MM.1S (cell line): ENCODE measurements around the gene CCDC159.
"Not testable (repeated sequence)": the region's sequence is repeated elsewhere in the genome, so short reads cannot be mapped to it uniquely, and the experiment has no call there.

Experiments used
- DNase-seq: peaks from one replicate; pipeline ENCODE4 v3.0.0-alpha.2; 2015
- H2AFZ ChIP-seq: fragments of 300-600 bp; sonication (generic); 2 replicates; pipeline ENCODE4 v1.6.0; 2016; ENCODE audit warnings: antibody characterized with exemption, low read length
- H3F3A ChIP-seq: fragments of 300-600 bp; sonication (generic); 2 replicates; pipeline ENCODE4 v1.6.1; 2016; ENCODE audit warnings: mild to moderate bottlenecking, antibody characterized with exemption, low read length, moderate library complexity, mixed read lengths; ENCODE audit not compliant: insufficient read depth
- H3K27ac ChIP-seq: fragments of 300-600 bp; sonication (generic); 2 replicates; pipeline ENCODE4 v1.5.1; 2016; ENCODE audit warnings: mild to moderate bottlenecking, low read length
- H3K27me3 ChIP-seq: fragments of 300-600 bp; sonication (generic); replicated peaks from 2 replicates; pipeline ENCODE4 v1.6.0; 2016; ENCODE audit warnings: low read length; ENCODE audit not compliant: insufficient read depth
- H3K36me3 ChIP-seq: fragments of 300-600 bp; sonication (generic); replicated peaks from 2 replicates; pipeline ENCODE4 v1.6.1; 2016; ENCODE audit warnings: mild to moderate bottlenecking, low read length, mixed read lengths; ENCODE audit not compliant: insufficient read depth
- H3K4me1 ChIP-seq: fragments of 300-600 bp; sonication (generic); 2 replicates; pipeline ENCODE4 v1.6.1; 2016; ENCODE audit warnings: low read length, mixed read lengths
- H3K4me2 ChIP-seq: fragments of 300-600 bp; sonication (generic); 2 replicates; pipeline ENCODE4 v1.6.0; 2016; ENCODE audit warnings: low read depth, low read length
- H3K4me3 ChIP-seq: fragments of 300-600 bp; sonication (generic); 2 replicates; pipeline ENCODE4 v1.5.1; 2016; ENCODE audit warnings: low read length, mixed read lengths
- H3K79me2 ChIP-seq: fragments of 300-600 bp; sonication (generic); 2 replicates; pipeline ENCODE4 v1.6.1; 2016; ENCODE audit warnings: mixed run types, low read length, mixed read lengths
- H3K9ac ChIP-seq: fragments of 300-600 bp; sonication (generic); 2 replicates; pipeline ENCODE4 v1.6.1; 2016; ENCODE audit warnings: low read length, mixed read lengths
- H3K9me2 ChIP-seq: fragments of 300-600 bp; sonication (generic); replicated peaks from 2 replicates; pipeline ENCODE4 v1.6.1; 2016; ENCODE audit warnings: mild to moderate bottlenecking, low read length, mixed read lengths; ENCODE audit not compliant: insufficient read depth
- H3K9me3 ChIP-seq: fragments of 300-600 bp; sonication (generic); replicated peaks from 2 replicates; pipeline ENCODE4 v1.6.1; 2016; ENCODE audit warnings: mild to moderate bottlenecking, low read length, mixed read lengths; ENCODE audit not compliant: insufficient read depth
- H4K20me1 ChIP-seq: fragments of 300-600 bp; sonication (generic); 2 replicates; pipeline ENCODE4 v1.6.1; 2016; ENCODE audit warnings: mild to moderate bottlenecking, low read length, moderate library complexity, mixed read lengths; ENCODE audit not compliant: insufficient read depth
- EZH2 ChIP-seq: fragments of 300-600 bp; sonication (generic); optimal IDR thresholded peaks from 2 replicates; pipeline ENCODE3; 2017; ENCODE audit warnings: low read depth, mild to moderate bottlenecking, antibody characterized with exemption, low read length, mixed read lengths
- EZH2phosphoT487 ChIP-seq: fragments of 300-600 bp; sonication (generic); IDR thresholded peaks from 2 replicates; pipeline ENCODE4 v1.6.1; 2018; ENCODE audit warnings: antibody characterized with exemption, low read length
- TF ChIP-seq, protein P1 (sequence below): fragments of 300-600 bp; sonication (generic); IDR thresholded peaks from 2 replicates; pipeline ENCODE4 v1.5.1; 2016; ENCODE audit warnings: antibody characterized with exemption, low read length, mixed read lengths

Gene CCDC159

DNA sequence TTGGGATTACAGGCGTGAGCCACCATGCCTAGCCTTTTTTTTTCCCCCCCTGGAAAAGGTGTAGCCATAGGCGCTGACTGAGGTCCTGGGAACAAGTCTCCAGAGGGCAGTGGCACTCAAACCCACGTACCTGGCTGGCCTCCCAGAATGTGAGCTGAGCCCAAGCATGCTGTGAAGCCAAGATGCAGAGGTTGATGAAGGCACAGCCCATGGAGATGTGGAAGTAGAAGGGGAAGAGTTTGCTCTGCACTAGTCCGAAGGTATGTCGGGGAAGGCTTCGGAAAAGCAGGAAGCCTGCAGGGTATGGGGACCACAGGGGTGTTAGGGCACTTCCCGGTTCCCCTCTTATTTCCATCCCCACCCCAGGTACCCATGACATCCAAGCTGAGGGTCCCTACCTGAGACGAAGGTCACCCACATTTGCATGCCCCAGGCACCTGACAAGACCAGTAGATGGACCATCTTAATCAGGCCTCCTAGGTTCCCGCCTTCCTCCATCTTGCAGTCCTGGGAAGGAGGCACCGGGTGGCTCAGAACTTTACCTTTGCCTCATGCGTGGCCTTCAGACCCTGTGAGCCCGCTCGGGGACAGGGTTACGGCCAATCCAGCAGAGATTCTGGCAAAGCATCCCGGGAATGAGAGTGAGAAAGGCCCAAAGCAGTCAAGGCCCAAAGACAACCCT, 1.1 kb upstream of the CCDC159 start:
- Histone ChIP-seq H3K9me2 (no peaks in the 10 kb centered on the region), H3K79me2 (no peaks in the 10 kb centered on the region), H3K4me1 (0 out of 2 replicates have a peak, but pooled peaks cover 4% of the 10 kb centered on the region), H3F3A (peaks cover 6% of the 10 kb centered on the region; the same call in 1 of the 2 replicates), H4K20me1 (no peaks in the 10 kb centered on the region), H3K27ac (no peak overlapping the region), H3K9ac (peak overlapping the region; percentile 67; the same call in 1 of the 2 replicates), H3K4me2 (peak overlapping the region; percentile 82), H3K36me3 (no peaks in the 10 kb centered on the region), H3K27me3 (no peaks in the 10 kb centered on the region), H3K9me3 (no peaks in the 10 kb centered on the region), H2AFZ (peak overlapping the region; percentile 93), H3K4me3 (peak overlapping the region; percentile 84)
- no peak for DNase-seq
- no peak for TF ChIP-seq EZH2
- no peak for TF ChIP-seq EZH2phosphoT487
- TF ChIP-seq, protein P1, sequence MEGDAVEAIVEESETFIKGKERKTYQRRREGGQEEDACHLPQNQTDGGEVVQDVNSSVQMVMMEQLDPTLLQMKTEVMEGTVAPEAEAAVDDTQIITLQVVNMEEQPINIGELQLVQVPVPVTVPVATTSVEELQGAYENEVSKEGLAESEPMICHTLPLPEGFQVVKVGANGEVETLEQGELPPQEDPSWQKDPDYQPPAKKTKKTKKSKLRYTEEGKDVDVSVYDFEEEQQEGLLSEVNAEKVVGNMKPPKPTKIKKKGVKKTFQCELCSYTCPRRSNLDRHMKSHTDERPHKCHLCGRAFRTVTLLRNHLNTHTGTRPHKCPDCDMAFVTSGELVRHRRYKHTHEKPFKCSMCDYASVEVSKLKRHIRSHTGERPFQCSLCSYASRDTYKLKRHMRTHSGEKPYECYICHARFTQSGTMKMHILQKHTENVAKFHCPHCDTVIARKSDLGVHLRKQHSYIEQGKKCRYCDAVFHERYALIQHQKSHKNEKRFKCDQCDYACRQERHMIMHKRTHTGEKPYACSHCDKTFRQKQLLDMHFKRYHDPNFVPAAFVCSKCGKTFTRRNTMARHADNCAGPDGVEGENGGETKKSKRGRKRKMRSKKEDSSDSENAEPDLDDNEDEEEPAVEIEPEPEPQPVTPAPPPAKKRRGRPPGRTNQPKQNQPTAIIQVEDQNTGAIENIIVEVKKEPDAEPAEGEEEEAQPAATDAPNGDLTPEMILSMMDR: no peak

GRCh38 chr19:11347546-11348039, 1.3 kb downstream of the CCDC159 start:
- Histone ChIP-seq H3K27ac (no peak overlapping the region), H3F3A (peaks cover 6% of the 10 kb centered on the region; the same call in 1 of the 2 replicates), H3K4me1 (0 out of 2 replicates have a peak, but pooled peaks cover 4% of the 10 kb centered on the region), H3K27me3 (0 out of 2 replicates have a peak, but pooled peaks cover 4% of the 10 kb centered on the region), H2AFZ (no peak overlapping the region), H3K36me3 (no peaks in the 10 kb centered on the region), H3K9me2 (no peaks in the 10 kb centered on the region), H3K9ac (no peak overlapping the region), H3K4me2 (no peak overlapping the region), H4K20me1 (no peaks in the 10 kb centered on the region), H3K79me2 (no peaks in the 10 kb centered on the region), H3K4me3 (no peak overlapping the region), H3K9me3 (no peaks in the 10 kb centered on the region)
- TF ChIP-seq, protein P1: no peak
- no peak for TF ChIP-seq EZH2phosphoT487
- no peak for TF ChIP-seq EZH2
- DNase-seq: no peak

GRCh38 chr19:11349171-11349570, 2.9 kb downstream of the CCDC159 start:
- Histone ChIP-seq H3K79me2 (no peaks in the 10 kb centered on the region), H3K4me3 (no peak overlapping the region), H4K20me1 (no peaks in the 10 kb centered on the region), H3K4me1 (0 out of 2 replicates have a peak, but pooled peaks cover 4% of the 10 kb centered on the region), H3K27ac (no peak overlapping the region), H3K9me3 (no peaks in the 10 kb centered on the region), H3F3A (peaks cover 6% of the 10 kb centered on the region; the same call in 1 of the 2 replicates), H3K27me3 (peaks cover 4% of the 10 kb centered on the region; the same call in 1 of the 2 replicates), H3K9ac (no peak overlapping the region), H3K36me3 (no peaks in the 10 kb centered on the region), H3K9me2 (no peaks in the 10 kb centered on the region), H3K4me2 (no peak overlapping the region), H2AFZ (no peak overlapping the region)
- no peak for TF ChIP-seq EZH2
- DNase-seq: no peak

- H3K27me3 ChIP-seq: peaks cover 26% of the 10 kb centered on the region
- not testable (repeated sequence) for H3K27ac ChIP-seq, H3K79me2 ChIP-seq, H3K9ac ChIP-seq, H3K4me2 ChIP-seq, H3F3A ChIP-seq, H2AFZ ChIP-seq, H3K9me2 ChIP-seq, DNase-seq, H3K9me3 ChIP-seq, H3K4me1 ChIP-seq, H4K20me1 ChIP-seq, H3K4me3 ChIP-seq, H3K36me3 ChIP-seq
Measured at GRCh38 chr19:11354102-11354501, 7.8 kb downstream of the CCDC159 start.
